GM06990 (cell line): ENCODE measurements around the gene PTPRU.

Experiments used
- DNase-seq: peaks from one replicate; pipeline ENCODE4 v3.0.0-alpha.2; 2011; ENCODE audit not compliant: insufficient read length; ENCODE audit errors: extremely low read depth
- H3K27me3 ChIP-seq: replicated peaks from 2 replicates; pipeline ENCODE4 v1.6.0; 2011; ENCODE audit warnings: low read length; ENCODE audit not compliant: control insufficient read depth, insufficient read depth
- H3K36me3 ChIP-seq: 2 replicates; pipeline ENCODE4 v1.5.1; 2011; ENCODE audit warnings: low read length; ENCODE audit not compliant: control insufficient read depth, insufficient read depth
- H3K4me3 ChIP-seq: replicated peaks from 2 replicates; pipeline ENCODE4 v1.5.1; 2011; ENCODE audit warnings: low read depth, mild to moderate bottlenecking, control low read depth, low read length
- CTCF ChIP-seq: IDR thresholded peaks from 2 replicates; pipeline ENCODE4 v1.5.1; 2011; ENCODE audit warnings: low read length, control low read depth, mild to moderate bottlenecking, inconsistent platforms; ENCODE audit not compliant: insufficient read depth, poor library complexity, severe bottlenecking

PTPRU gene

GRCh38 chr1:29362764-29363163 lies 126.4 kb downstream of the PTPRU start:
- no peak overlapping the region for H3K4me3 ChIP-seq
- no peaks in the 10 kb centered on the region for H3K36me3 ChIP-seq
- no peak for TF ChIP-seq CTCF
- peaks cover 6% of the 10 kb centered on the region for H3K27me3 ChIP-seq
- DNase-seq = no peak

GRCh38 chr1:29363536-29363935 lies 127.2 kb downstream of the PTPRU start:
- TF ChIP-seq CTCF = no peak
- no peak for DNase-seq
- Histone ChIP-seq H3K4me3 (no peak overlapping the region), H3K27me3 (peaks cover 6% of the 10 kb centered on the region), H3K36me3 (no peaks in the 10 kb centered on the region)

GRCh38 chr1:29364101-29364678 lies 127.9 kb downstream of the PTPRU start:
- peaks cover 6% of the 10 kb centered on the region for H3K27me3 ChIP-seq
- no peak for DNase-seq
- H3K36me3 ChIP-seq = no peaks in the 10 kb centered on the region
- no peak overlapping the region for H3K4me3 ChIP-seq
- TF ChIP-seq CTCF = no peak

GRCh38 chr1:29365906-29366670 lies 129.8 kb downstream of the PTPRU start:
- Histone ChIP-seq H3K36me3 (no peaks in the 10 kb centered on the region), H3K27me3 (peaks cover 3% of the 10 kb centered on the region), H3K4me3 (no peak overlapping the region)
- DNase-seq = no peak
- TF ChIP-seq CTCF = no peak

GRCh38 chr1:29368936-29369932 lies 132.9 kb downstream of the PTPRU start:
- H3K27me3 ChIP-seq = no peaks in the 10 kb centered on the region; the same call in none of the 2 replicates
- DNase-seq = no peak
- H3K36me3 ChIP-seq = no peaks in the 10 kb centered on the region
- no peak for TF ChIP-seq CTCF
- H3K4me3 ChIP-seq = no peak overlapping the region
